AG09319 (cell line): ENCODE measurements around the gene SBF2.
"Not testable (repeated sequence)": the region's sequence is repeated elsewhere in the genome, so short reads cannot be mapped to it uniquely, and the experiment has no call there.

Experiments
- DNase-seq: peaks from one replicate; pipeline ENCODE4 v3.0.0-alpha.2; 2010; ENCODE audit warnings: low read depth; ENCODE audit errors: extremely low read depth
- TF ChIP-seq, protein P1 (sequence below): IDR thresholded peaks from 2 replicates; pipeline ENCODE4 v1.5.1; 2011; ENCODE audit warnings: low read depth, mild to moderate bottlenecking, inconsistent platforms, low read length, moderate library complexity

The SBF2 gene

DNA sequence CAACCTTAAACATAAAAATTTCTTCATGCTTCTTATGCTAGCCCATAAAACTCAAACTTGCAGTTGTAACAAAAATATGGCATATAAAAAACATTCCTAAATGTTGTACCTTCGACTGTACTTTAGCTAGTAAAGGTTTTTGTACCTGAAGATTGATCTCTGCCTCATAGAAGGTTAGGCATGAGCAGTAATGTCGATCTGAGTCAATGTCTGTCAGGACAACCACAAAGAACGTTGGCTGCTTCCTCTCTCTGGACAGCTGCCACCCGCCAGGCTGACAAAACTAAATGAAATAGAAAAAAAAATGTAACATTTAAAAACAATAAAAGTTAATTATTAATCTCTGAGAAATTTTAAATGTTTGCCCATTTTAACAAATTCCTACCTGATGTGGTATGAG is 251.3 kb downstream of the SBF2 start:
- no peak for DNase-seq
- TF ChIP-seq, protein P1, sequence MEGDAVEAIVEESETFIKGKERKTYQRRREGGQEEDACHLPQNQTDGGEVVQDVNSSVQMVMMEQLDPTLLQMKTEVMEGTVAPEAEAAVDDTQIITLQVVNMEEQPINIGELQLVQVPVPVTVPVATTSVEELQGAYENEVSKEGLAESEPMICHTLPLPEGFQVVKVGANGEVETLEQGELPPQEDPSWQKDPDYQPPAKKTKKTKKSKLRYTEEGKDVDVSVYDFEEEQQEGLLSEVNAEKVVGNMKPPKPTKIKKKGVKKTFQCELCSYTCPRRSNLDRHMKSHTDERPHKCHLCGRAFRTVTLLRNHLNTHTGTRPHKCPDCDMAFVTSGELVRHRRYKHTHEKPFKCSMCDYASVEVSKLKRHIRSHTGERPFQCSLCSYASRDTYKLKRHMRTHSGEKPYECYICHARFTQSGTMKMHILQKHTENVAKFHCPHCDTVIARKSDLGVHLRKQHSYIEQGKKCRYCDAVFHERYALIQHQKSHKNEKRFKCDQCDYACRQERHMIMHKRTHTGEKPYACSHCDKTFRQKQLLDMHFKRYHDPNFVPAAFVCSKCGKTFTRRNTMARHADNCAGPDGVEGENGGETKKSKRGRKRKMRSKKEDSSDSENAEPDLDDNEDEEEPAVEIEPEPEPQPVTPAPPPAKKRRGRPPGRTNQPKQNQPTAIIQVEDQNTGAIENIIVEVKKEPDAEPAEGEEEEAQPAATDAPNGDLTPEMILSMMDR, result no peak

DNA sequence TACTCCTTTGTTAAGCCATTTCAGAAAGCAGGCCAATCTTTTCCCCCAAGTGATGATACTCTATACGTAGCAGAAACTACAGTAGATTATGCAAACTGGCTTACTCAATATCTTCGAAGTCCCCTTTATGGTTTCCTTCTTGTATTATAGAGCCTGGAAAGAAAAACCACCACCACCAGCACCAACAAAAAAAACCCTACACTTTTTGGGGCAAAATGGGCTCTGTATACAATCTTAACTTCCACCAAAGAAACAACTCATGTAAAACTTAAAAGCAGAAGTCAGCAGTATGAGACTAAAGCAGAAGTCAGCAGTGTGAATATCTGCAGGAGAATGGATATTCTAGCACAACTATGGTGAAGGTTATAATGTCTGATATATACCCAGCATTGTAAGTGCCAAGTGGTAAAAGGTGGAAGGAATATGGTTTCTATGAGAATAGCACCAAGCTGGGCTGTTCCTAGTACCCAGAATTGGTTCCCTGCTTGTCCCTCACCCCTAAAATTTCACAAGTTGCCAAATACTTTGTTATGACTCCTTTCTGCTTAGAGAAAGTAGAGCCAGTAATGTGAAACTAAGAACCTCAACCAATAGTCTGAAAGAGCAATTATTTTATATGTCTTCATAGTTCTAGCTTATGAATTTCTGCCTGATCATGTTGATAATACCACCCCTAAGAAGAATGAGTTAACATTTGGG is 252.1 kb downstream of the SBF2 start:
- TF ChIP-seq, protein P1, result no peak
- no peak for DNase-seq

DNA sequence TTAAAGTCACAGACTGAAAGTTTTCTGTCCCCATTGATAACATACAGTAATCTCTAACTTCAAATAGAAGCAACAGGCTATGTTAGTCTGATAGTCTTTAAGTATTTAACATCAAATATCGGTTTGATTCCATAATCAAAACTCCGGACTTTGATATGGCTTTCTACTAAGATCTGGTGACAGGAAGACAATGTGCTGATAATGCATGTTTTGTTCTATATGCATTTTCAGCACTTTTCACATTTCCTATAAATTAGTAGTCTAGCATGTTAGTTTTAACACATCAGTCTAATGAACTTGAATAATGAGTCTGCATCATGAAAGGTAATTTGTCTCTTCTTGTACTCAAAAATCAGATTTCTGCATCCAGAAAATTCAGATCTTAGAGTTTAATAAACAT is 252.7 kb downstream of the SBF2 start:
- no peak for DNase-seq

DNA sequence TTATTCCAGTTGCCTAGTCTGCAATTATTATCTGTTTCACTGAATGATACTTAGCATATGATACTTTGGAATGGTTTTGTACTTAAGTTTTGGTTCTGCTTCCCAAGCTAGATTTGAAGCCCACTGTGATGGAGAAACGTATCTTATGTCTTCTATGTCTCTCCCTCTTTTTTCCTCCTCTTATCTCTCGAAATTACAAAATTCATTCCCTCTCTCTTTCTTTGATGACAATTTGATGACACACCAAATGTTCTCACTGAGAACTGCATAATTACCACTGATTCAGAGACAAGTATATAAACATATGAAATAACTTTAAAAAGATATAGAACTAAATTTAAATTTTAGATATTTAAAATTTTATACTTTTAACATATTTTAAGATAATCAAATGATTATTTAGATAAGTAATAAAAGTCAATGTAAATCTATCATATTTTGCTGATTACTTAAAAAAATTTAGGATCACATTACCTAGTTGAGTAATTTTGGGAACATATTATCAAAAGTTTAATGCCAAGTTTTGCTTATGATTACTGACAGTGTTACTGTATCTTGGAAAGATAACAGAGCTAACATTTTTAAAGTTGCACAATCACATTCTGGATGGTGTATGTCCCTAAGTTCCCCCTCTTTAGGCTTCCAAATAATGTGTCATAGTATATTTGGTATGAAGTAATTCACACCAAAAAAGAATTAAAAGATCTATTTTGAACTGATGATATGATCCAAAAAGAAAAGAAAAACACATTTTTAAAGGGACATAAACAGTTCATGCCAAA is 255.3 kb downstream of the SBF2 start:
- TF ChIP-seq, protein P1, result no peak
- DNase-seq, result no peak

More for the DNA sequence above, 252.7 kb downstream of the SBF2 start:
- TF ChIP-seq, protein P1, result no peak

DNA sequence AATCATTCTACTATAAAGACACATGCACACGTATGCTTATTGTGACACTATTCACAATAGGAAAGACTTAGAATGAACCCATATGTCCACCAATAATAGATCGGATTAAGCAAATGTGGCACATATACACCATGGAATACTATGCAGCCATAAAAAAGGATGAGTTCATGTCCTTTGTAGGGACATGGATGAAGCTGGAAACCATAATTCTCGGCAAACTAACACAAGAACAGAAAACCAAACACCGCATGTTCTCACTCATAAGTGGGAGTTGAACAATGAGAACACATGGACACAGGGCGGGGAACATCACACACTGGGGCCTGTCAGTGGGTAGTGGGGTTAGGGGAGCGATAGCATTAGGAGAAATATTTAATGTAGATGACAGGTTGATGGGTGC is 258.1 kb downstream of the SBF2 start:
- DNase-seq, result not testable (repeated sequence)

DNA sequence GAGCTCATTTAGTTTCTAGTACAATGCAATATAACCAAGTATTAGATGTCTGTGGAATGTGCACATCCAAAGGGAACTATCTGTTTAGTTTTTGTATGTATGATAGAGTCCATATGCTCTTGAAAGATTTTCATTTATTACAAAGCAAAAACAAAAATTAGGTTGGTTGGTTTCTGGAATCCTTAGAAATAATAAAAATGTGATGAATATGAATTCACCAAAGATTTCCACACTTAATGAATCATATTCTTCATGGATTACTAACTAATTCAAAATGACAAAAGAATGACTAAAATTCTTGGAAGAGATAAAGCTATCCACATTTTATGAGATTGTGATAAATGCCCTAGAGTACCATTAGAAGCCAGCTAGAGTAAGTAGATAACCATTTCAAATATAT is 261.1 kb downstream of the SBF2 start:
- DNase-seq, result no peak
- TF ChIP-seq, protein P1, result no peak

DNA sequence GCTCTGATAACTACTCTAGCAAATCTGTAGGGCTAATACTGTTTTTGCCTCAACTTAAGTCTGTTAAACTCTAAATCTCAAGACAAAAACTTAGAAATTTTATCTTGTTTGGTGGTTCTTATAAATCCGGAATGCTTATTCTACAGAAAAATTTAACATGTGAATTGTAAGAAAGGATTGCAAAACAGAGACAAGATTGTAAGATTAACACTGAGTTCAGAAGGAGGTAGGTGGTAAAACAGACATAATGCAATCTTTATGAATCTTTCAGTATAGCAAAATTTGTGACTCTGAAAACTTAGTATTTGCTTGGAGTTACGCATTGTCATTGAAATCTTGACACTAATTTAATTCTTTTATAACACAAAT is 263.9 kb downstream of the SBF2 start:
- DNase-seq, result no peak
- TF ChIP-seq, protein P1, result no peak
